HL-60 (cell line): ENCODE measurements around the gene FSTL5.

ENCODE experiments used
- DNase-seq, 2 experiments: peaks; one replicate each; pipeline ENCODE4 v3.0.0-alpha.2; 2010 to 2020; ENCODE audit warnings: low read depth in 1 of 2, low spot score in 1 of 2
- H3K27ac ChIP-seq: fragments of 250-450 bp; sonication (Bioruptor Pico); replicated peaks from 2 replicates; pipeline ENCODE4 v1.5.1; 2020; ENCODE audit warnings: mild to moderate bottlenecking, moderate library complexity
- H3K27me3 ChIP-seq: fragments of 250-450 bp; sonication (Bioruptor Pico); 2 replicates; pipeline ENCODE4 v1.5.1; 2021; ENCODE audit warnings: mild to moderate bottlenecking, moderate library complexity; ENCODE audit not compliant: insufficient read depth, poor library complexity, severe bottlenecking
- H3K4me3 ChIP-seq: replicated peaks from 2 replicates; pipeline ENCODE4 v1.5.1; 2011; ENCODE audit warnings: mild to moderate bottlenecking, control low read depth, low read length; ENCODE audit not compliant: insufficient read depth
- CTCF ChIP-seq: IDR thresholded peaks from one replicate; pipeline ENCODE4 v1.5.1; 2011; ENCODE audit warnings: low read length, control low read depth, inconsistent platforms; ENCODE audit not compliant: insufficient read depth
- GABPA ChIP-seq: IDR thresholded peaks from 2 replicates; pipeline ENCODE4 v1.6.1; 2012; ENCODE audit warnings: low read depth
- POLR2AphosphoS5 ChIP-seq: IDR thresholded peaks from 2 replicates; pipeline ENCODE4 v1.6.1; 2012; ENCODE audit warnings: low read depth
- REST ChIP-seq: IDR thresholded peaks from 2 replicates; pipeline ENCODE4 v1.6.1; 2012; ENCODE audit warnings: low read depth; ENCODE audit not compliant: insufficient replicate concordance
- SPI1 ChIP-seq: IDR thresholded peaks from 2 replicates; pipeline ENCODE4 v1.6.1; 2012; ENCODE audit warnings: low read depth, mild to moderate bottlenecking, borderline replicate concordance

The FSTL5 gene

GRCh38 chr4:161829591-161829990 lies 334.2 kb downstream of the FSTL5 start:
- no peak overlapping the region for H3K4me3 ChIP-seq
- TF ChIP-seq SPI1 (no peak), GABPA (no peak), CTCF (no peak), POLR2AphosphoS5 (no peak), REST (no peak)
- no peak for DNase-seq
- H3K27ac ChIP-seq: no peak overlapping the region
- H3K27me3 ChIP-seq: no peaks in the 10 kb centered on the region

GRCh38 chr4:161828061-161828460 lies 335.7 kb downstream of the FSTL5 start:
- H3K4me3 ChIP-seq: no peak overlapping the region
- no peak for TF ChIP-seq POLR2AphosphoS5
- no peak for TF ChIP-seq SPI1
- no peak for TF ChIP-seq GABPA
- no peak for TF ChIP-seq REST
- TF ChIP-seq CTCF: no peak
- DNase-seq: no peak
- H3K27me3 ChIP-seq: no peaks in the 10 kb centered on the region
- H3K27ac ChIP-seq: no peak overlapping the region

GRCh38 chr4:161827013-161827412 lies 336.8 kb downstream of the FSTL5 start:
- Histone ChIP-seq H3K27me3 (no peaks in the 10 kb centered on the region), H3K27ac (no peak overlapping the region), H3K4me3 (no peak overlapping the region)
- DNase-seq: no peak
- TF ChIP-seq POLR2AphosphoS5: no peak
- TF ChIP-seq SPI1: no peak
- no peak for TF ChIP-seq CTCF
- TF ChIP-seq GABPA: no peak
- TF ChIP-seq REST: no peak
